NOMO-1 (cell line): Measurements from ENCODE around the gene C11orf91.
A peak's percentile ranks its signal among the peaks of the same experiment; 100 is the strongest.
"Not testable (repeated sequence)": the region's sequence is repeated elsewhere in the genome, so short reads cannot be mapped to it uniquely, and the experiment has no call there.

ENCODE experiments used
- DNase-seq, 2 experiments: peaks; one replicate each; lab custom pipeline; 2025; ENCODE audit not compliant: unreplicated experiment in 2 of 2; lab: John Stamatoyannopoulos, UW

The C11orf91 gene, protein sequence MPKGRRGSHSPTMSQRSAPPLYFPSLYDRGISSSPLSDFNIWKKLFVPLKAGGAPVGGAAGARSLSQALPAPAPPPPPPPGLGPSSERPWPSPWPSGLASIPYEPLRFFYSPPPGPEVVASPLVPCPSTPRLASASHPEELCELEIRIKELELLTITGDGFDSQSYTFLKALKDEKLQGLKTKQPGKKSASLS

DNA sequence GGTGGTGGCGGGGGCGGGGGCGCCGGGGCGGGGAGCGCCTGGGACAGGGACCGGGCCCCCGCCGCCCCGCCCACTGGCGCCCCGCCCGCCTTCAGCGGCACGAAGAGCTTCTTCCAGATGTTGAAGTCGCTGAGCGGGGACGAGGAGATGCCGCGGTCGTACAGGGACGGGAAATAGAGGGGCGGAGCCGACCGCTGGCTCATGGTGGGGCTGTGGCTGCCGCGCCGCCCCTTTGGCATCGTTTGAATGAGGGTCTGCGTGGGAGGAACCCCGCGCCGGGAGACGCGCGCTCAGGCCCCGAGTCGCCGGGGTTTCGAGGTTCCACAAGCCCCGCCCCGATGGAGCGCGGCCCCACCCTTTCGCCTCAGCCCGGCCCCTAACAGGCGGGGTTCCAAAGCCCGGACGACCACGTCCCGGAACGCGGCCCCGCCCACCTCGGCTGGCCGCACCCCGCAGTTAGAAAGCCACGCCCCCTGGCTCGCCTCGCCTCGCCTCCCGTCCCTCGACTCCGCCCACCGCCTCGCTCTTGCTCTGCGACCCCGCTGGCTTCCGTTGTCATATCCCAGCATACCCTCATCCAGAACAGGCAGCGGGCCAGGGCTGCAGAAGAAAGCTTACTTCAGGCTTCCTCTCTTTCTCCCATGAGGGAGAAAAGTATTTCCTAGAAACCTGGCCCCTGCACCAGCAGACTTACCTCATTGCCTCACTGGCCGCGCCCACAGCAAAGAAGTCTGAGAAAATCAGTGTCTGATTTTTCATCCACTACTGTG, at the start of gene C11orf91:
Gene C11orf91, minus strand, starts transcription at position 325 of the 770 bp plus-strand sequence. Its CDS starts 86 bp downstream, at position 239.
- DNase-seq, result peak; percentile 71 to 73

DNA sequence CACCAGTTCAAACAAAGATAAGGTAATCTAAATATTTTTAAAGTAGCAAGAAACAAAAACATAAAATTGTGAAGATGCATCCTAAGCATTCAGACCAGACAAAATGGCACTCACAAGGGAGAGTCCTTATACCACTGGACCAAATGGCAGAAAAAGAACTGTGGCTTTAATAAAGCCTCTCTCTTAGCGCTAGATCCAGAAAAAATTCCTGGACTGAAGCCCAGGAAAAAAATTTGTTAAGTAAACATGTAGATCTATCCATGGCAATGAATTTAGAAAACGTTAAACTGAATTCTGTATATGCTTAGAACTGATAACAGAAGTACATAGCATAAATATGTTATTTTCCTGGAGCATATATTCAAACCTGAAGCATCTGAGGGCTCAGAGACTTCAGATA, 47.4 kb upstream of the C11orf91 start:
- no peak for DNase-seq

DNA sequence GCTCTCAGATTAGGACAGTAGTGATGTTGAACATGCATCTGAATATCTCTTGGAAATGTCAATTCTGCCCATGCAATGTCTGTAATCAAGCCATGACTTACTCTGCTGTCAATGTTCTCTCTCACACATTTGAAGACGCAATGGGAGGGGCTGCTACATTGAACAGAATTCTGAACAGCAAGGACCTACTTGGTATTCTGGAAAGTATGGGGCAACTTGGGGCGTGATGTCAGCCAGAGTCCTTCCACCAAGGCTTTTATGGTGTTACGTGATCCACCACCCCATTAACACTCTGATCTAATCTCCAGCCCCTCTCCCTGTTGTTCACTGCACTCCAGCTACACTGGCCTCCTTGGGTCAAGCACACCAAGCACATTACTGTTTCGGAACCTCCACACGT, 42.7 kb upstream of the C11orf91 start:
- no peak for DNase-seq

DNA sequence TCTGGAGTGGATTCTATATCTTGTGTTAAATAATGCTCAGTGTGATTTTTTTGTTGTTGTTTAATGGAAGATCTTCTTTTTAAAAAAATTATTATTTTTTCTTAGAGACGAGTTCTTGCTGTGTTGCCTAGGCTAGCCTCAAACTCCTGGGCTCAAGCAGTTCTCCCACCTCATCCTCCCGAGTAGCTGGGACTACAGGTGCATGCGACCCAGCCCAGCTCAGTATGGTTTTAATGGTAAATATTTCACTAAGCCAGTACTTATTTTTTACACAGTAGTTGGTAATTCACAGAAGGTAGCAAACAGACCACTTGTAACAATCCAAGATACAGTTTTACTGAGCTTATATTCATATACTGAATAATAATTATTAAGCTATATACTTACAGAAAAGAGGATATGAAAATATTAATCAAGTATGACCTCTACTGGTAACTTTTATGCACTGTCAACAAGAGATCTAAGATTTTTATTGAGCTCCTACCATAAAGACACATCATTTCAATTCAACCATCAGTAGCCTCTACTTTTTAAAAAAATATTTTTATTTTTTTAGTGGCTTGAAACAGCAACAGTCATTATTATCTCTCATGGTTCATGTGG, 41.7 kb upstream of the C11orf91 start:
- DNase-seq, result peak in 1 of 2 experiments; percentile 7

DNA sequence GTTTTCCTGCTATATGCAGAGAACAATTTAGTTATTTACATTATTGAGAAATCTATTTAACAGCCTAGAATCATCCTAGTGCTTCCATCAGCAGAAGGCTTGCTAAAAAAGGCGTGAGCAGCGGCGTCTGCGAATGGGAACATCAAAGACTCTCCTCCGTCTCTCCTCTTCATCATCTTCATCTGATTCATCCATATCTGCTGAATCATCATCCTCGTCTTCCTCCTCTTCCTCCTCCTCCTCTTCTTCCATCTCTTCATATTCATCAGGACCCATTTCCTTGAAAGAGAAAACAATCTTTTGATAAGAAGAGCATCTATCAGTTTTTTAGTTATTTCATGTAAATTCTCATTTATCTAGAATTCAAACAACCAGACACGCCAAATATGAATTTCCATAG, 41.2 kb upstream of the C11orf91 start:
- DNase-seq, result no peak

DNA sequence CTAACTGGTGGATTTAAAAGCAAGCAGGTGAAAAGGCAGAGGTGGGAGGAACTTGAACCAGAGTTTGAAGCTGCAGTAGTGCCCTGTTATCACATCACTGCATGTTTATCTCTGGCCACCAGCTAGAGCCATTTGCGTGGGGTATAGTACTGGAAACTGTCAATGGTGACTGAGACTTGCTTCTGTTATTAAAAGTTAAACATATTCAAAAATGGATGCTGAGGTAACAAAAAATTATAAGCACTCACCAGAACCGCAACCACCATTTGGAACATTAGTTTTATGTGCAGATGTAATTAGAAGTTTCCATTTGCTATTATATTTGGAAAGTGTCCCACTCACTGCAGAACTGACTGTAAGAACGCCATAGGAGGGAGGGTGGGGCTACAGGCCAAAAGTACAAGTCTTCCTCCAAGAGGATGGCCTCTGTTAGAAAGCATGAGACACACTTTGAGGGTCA, 36.8 kb upstream of the C11orf91 start:
- no peak for DNase-seq

DNA sequence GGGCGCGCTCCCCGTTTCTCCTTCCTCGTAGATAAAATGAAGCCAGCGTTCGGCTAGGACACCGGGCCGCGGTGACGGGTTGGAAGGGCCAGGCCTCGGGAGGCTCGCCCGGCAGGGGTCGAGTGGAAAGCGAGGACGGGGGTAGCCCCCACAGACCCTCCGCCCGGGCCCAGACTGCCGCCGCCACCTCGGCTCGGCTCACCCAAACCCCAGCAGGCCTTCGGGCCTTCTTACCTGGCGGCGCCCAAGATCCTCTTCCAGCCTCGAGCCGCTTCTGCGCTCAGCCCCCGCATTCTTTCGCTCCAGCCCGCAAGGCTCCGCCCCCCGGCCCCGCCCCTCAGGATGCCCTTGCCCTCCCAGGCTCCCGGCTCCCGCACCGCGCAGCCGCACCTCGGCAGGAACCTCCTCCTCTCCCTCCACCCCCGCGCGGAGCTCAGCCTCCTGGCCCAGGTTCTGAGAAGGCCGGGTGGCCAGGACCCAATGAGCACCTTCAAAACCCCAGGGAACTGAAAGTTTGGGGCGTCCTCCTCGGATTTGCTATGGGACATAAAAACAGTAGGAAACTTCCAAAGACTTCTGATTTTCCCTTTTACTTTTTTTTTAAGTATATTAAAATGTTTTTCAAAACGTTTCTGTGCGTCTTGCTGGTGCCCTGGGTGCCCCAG, 35.7 kb upstream of the C11orf91 start, which contains the start of gene CD59:
Gene CD59, minus strand, starts transcription at position 276 of the 665 bp plus-strand sequence. CDS start 13,978 bp downstream, outside the sequence.
- peak; percentile 7 to 12 for DNase-seq

DNA sequence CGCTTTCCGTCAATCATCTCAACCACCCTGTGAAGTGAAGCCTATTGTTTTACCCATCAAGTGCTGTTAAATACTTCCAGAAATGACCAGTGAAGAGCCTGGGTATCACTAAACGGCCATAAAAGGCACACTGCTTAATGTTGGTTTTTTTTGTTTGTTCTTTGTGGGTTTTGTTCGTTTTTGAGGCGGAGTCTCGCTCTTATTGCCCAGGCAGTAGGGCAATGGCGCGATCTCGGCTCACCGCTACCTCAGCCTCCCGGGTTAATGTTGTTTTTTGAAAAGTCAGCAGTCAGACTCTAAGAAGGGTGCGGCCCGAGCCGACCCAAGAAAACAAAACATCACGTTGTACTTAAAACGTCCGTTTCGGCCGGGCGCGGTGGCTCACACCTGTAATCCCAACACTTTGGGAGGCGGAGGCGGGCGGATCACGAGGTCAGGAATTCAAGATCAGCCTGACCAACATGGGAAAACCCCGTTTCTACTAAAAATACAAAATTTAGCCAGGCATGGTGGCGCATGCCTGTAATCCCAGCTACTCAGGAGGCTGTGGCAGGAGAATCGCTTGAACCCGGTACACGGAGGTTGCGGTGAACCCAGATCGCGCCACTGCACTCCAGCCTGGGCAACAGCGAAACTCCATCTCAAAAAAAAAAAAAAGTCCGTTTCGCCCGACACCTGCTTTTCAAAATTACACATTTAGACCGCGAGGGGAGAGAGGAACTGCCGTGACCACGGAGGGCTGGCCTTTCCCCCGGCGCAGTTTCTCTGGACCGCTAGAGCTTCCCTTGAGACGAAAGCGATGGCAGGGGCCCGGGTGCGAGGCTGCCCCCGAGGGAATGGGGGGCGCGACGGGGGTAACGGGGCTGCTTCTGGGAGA, 34.9 kb upstream of the C11orf91 start:
- DNase-seq, result peak; percentile 27 to 40

DNA sequence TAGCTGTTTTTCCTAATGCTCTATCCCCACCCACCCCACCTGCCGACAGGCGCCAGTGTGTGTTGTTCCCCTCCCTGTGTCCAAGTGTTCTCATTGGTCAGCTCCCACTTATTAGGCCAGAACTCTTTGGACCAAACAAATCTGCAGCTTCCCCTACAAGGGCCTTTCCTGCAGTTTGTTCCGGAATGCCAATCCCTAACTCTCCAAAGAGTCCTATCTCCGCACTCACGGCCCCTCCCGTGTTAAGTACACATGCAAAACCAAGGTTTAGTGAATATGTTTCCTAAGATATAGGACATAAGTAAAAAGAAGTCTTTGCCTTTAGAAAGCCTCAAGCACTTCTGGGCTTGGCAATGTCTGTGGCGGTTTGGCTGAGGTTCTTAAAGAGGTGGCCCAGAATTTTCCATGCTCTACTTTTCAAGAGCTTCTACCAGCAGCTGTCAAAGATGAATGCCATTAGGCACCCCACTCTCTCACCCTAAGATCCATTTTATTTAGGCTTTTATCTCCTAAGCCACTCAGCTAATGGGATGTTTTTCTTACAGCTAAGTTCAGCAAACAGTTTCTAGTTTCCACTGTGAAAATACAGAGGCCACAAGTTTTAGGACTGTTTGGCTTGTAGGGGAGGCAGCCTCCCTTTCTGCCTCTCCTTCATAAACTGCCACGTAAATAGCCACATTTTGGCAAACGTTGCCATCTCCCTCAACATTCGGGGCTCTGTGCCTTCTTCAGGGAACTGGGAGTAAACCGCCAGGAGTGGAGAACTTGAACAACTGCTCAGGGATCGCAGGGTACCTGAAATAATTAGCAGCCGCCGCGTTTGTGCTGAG, 34.0 kb upstream of the C11orf91 start:
- DNase-seq, result no peak

DNA sequence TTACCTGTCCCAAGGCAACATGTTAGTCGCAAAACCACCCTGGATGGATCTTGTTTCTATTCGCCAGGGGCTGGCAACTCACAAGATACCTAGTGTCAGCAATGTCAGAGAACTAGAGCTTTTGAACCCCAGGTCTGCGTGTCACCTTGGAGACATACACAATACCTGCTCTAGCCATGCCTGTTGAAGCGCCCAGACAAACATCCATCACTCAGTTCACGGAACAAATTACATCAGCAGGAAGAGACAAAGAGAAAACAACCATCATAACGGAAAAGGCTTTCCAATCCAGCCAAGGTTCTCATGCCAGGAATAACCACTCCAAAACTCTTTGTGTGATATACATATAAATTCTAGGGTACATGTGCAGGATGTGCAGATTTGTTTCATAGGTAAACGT, 33.4 kb upstream of the C11orf91 start:
- no peak for DNase-seq

DNA sequence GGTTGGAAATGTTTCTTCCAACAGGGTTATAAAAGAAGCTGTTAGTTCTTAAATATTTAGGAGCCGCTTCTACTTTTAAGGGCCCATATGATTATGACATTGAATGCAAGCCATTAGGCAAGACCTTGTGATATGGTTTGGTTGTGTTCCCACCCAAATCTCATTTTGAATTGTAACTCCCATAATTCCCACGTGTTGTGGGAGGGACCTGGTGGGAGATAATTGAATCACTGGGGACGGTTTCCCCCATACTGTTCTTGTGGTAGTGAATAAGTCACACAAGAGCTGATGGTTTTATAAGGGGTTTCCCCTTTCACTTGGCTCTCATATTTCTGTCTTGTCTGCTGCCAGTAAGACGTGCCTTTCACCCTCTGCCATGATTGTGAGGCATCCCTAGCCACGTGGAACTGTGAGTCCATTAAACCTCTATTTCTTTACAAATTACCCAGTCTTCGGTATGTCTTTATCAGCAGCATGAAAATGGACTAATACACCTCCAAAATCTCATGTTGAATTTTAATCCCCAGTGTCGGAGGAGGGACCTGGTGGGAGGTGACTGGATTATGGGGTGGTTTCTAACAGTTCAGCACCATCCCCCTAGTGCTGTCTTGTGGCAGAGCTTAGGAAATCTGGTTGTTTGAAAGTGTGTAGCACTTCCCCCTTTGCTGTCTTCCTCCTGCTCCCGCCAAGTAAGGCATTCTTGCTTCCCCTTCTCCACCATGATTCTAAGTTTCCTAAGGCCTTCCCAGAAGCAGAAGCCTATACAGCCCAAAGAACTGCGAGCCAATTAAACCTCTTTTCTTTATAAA, 31.3 kb upstream of the C11orf91 start:
- DNase-seq, result peak; percentile 39 to 46

DNA sequence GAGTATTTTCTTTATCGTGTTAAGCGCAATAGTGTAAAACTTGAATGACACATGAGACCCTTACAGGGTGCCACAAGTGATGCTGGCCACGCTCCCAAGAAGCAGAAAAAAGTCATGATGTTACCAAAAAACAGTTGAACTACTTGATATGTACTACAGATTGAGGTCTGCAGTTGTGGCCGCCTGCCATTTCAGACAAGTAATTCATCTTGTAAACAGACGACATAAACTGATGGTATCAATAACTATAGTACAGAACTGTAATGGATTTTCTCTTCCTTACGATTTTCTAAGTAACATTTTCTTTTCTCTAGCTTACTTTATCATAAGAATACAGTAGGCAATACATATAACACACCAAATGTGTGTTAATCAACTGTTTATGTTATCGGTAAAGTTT, 30.1 kb upstream of the C11orf91 start:
- DNase-seq, result no peak

DNA sequence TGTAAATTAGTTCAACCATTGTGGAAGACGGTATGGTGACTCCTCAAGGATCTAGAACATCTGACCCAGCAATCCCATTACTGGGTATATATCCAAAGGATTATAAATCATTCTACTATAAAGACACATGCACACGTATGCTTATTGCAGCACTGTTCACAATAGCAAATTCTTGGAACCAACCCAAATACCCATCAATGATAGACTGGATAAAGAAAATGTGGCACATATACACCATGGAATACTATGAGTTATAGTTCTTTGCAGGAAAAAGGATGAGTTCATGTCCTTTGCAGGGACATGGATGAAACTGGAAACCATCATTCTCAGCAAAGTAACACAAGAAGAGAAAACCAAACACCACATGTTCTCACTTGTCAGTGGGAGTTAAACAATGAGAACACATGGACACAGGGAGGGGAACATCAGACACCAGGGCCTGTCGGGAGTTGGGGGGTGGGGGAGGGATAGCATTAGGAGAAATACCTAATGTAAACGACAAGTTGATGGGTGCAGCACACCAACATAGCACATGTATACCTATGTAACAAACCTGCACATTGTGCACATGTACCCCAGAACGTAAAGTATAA, 28.5 kb upstream of the C11orf91 start:
- DNase-seq, result not testable (repeated sequence)

DNA sequence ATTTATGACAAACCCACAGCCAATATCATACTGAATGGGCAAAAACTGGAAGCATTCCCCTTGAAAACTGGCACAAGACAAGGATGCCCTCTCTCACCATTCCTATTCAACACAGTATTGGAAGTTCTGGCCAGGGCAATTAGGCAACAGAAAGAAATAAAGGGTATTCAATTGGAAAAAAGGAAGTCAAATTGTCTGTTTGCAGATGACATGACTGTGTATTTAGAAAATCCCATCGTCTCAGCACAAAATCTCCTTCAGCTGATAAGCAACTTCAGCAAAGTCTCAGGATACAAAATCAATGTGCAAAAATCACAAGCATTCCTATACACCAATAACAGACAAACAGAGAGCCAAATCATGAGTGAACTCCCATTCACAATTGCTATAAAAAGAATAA, 26.9 kb upstream of the C11orf91 start:
- DNase-seq, result not testable (repeated sequence)

DNA sequence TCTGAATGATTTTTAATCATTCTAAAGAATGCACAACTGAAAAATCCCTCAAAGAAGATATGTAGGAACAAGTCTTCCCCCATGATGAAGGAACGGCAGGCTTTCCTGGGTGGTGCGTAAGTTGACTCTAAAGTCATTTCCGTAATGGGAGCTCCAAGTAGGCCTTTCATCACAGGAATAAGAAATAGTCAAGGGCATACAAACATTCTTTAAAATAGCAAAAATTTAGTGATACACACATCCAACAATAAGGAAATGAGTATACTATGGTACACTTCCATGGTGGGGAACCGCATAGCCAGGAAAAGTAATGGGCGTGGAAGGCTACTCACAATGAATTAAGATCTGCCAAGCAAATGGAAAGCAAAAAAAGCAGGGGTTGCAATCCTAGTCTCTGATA, 24.9 kb upstream of the C11orf91 start:
- no peak for DNase-seq

DNA sequence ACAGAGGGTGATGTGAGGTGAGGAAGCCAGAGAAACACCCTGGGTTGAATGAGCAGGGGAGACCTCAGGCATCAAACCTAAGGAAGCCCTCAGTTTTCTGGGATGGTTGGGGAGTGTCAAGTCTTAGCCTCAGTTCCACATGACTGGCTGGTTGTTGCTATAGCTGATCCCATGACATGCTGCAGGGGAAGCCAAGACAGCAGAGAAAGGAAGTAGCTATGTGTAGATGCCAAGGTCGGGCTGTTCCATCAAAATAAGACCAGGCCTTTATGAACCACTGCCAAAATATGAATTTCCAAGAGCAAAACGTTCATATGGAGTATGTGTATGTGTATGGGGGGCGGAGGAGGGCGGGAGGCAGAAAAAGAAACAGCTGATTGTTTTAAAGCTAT, 24.0 kb upstream of the C11orf91 start:
- no peak for DNase-seq

DNA sequence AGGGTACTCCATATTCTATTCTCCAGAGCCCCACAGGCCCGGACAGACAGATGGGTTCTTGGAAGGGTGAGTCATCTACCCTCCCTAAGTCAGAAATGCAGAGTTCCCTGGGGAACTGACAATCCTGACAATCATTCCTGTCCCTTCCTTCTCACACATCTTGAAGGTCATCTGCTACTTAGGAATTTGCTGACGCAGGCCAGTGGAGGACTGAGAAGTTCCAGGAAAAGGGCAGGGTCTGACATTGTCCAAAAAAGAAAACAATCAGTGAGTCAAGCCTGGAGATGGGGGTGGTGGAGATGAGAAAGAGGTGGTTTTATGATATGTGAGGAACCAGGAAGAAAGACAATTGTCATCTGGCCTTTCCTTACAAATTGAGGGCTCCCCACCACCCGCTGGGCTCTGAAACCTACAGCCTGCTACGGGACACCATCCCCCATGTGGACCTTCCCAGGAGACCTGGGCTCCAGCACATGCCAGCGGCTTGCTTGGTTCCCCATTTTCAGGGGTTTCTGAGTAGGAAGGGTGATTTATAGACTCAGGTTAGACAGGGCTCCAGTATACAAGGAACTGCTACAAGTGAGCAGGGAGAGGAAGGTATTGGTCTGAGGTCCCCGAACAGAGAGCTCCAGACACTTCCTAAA, 22.7 kb upstream of the C11orf91 start:
- DNase-seq, result peak; percentile 24 to 55
